GM21526 (cell line): Measurements from ENCODE around the gene SETBP1.

ENCODE experiments used
- ATAC-seq: cut with Tn5 transposase; IDR thresholded peaks from one replicate; pipeline ENCODE4 v1.9.1; 2021; ENCODE audit warnings: moderate library complexity; ENCODE audit not compliant: unreplicated experiment, low FRiP score

SETBP1 gene

DNA sequence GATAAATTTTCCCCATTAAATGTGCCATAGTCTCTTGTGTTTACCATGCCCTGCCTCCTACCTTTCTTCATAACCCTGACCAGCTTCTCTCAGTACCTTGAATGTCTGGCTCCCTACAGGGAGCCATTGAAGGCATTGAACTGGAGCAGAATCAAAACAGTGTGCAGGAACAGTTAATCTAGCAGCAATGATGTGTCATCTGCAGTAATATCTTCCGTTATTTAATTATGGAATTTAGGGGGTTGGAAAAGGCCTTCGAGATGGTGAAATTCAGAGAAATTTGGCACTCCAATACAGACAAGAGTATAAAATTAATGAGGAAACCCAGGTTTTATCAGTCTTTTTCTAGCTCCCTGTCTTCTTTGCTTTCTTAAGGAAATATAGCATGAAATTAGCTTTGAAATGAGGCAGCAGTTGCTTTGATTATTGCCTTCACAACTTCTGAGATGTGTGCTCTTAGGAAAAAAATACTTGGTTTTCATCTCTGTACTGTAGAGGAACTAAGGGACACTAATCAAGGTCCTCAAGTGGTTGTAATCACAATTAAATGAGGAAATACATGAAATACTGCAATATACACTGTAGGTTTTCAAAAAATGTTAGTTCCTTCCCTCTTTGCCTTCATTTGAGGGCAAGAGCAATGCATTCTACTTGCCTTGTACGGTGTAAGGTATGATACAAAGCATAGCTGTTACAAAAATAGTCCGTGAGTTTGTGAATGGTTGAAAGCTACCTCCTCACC is 369.1 kb downstream of the SETBP1 start:
- ATAC-seq = no peak

GRCh38 chr18:45050712-45051601 is 370.3 kb downstream of the SETBP1 start:
- ATAC-seq = no peak

DNA sequence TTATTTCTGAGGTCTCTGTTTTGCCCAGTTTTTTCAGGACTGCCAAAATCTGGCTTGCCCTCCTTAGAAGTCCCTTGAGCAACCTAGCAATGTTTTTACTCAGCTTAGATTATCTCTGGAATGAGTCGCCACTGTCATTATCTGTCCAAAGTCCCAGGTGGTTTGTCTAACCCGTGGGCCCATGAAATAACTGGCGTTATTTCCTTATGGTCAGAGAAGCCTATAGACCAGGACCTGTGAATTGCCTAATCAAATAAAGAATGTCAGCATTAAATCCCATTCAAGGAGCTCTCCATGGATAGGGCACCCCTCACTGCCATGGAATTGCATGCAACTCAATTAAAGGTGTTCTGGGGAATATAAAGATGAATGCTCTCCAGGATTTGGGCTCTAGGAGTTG is 373.9 kb downstream of the SETBP1 start:
- no peak for ATAC-seq

DNA sequence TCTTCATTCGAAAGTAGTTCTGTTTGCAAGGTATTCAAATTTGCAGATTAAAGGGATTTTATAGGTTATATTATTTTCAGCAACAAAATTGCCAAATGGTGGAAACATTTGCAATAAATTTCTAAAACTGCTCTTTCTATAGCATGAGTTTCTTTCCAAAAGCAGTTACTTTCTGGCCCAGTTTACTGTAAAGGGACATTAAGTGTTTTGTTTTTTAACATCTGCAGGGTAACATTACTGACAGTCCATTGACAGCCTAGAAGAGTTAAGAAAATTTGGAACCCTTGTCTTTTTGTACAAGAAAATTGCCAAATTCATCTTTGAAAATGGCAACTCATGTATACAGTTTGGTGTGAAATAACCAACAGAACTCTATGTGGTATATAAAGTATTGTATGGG is 375.1 kb downstream of the SETBP1 start:
- no peak for ATAC-seq

GRCh38 chr18:45056926-45057325 is 376.2 kb downstream of the SETBP1 start:
- no peak for ATAC-seq

GRCh38 chr18:45057955-45058600 is 377.4 kb downstream of the SETBP1 start:
- no peak for ATAC-seq

DNA sequence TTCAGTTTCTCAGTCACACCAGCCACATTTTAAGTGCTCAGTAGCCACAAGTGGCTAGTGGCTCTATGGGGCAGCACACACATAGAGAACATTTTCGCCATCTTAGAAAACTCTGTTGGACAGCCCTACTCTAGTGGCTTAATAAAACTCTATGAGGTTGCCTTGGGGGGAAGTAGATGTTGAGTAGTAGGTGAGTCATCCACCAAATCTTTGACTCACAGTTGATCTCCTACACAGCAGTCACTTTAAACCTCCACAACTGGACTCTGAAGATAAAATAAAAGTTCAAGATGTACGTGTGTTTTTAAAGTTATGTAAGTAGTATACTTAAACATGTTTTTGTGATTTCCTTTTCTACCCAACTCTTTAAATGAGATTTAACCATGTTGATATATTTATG is 379.0 kb downstream of the SETBP1 start:
- no peak for ATAC-seq

DNA sequence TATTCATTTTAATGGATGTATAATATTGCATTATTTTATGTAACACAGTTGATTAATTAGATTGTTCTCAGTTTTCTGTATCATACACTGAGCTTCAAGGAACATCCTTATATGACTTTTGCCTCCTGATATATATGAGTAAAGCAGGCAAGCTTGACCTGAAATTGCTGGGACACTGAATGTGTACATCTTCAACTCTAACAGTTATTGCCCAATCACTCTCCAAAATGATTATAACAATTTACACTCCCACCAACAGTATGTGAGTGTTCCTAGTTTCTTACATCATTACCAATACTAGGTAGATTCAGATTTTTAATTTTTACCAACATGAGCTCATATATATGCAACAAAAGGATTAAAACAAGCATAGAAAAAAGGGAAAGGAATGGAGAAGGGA is 379.4 kb downstream of the SETBP1 start:
- ATAC-seq = no peak

- no peak for ATAC-seq
Observed at GRCh38 chr18:45061359-45061758, 380.7 kb downstream of the SETBP1 start.

GRCh38 chr18:45063246-45064038 is 382.8 kb downstream of the SETBP1 start:
- ATAC-seq = no peak

DNA sequence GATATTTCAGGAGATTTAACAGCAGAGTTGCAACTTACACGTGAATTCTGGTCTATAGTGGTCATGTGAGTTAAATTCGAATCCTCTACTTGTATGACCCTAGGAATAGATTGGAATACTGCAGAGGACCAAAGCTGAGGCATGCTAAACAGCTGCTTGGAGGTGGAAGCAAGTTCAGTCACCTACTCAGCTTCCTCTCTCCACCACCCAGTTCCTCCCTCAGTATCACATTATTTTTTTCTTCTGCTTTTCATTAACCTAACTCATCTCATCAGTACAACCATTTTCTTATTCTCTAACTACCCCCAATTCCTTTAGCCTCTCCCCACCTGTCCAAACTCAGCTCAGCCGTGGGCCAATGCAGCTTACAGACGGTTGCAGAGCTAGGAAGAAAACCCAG is 385.5 kb downstream of the SETBP1 start:
- ATAC-seq = no peak

DNA sequence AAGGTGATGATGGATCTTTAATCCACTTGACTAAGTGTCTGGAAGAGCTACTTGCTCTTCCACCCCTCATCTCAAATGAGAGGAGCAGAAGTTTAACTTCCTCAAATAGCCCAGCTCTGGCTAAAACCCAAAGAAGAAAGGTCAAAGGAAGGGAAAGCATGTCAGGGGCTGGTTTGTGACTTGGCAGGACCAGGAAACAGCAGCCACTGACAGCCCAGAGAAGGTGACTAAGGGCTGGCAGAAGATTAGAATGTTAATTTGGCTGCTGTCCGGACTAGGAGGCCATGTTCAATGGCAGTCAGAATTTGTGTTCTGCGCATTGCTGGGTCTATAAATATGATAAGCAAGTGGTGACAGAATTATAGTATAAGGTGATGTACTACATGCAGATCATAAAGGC is 386.2 kb downstream of the SETBP1 start:
- ATAC-seq = no peak

DNA sequence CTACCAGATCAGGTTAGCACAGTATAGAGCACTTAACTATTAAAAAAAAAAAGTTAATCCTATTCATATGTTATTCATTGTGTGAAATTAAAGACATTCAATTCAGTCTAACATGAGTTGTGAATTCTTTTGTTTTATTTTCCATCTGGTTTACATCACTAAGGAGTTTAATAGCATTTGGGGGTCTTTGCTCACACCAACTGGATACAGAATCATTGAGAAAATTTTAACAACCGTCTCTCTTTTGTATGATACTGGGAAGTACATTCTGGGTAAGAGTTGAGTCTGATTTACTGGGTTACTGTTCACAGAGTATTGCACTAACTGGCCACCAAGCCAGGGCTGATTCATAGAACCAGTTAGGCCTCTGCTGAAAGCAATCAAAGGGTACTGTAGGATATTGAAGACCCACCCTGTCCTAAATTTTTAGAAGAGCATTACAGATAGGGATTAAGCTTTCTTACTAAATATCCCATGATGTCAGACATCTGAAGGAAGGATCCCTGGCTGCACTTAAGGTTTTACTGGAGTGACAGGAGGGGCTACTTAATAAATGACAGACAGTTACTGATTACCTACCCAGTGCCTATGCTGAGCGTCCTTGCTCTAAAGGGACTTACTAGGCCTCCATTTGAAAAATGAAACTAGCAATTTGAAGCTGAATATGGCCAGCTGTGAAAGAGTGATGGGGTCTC is 387.9 kb downstream of the SETBP1 start:
- no peak for ATAC-seq

DNA sequence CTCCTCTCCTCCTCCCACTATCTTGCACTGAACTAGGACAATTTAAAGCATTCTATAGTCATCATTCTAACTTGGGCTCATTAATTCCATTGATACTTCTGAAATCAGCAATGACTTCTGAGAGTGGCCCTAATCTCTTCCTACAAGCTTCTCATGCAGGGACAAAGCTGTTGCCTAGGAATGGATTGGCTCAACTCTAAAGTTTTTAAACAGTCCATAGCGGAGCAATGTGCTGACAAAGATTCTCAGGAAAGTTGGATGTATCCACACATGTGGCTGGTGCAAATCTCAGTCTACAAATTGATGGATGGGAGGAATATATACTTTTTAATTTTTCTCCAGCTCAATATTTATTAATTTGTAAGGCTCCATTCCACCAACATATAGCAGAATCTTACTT is 388.9 kb downstream of the SETBP1 start:
- no peak for ATAC-seq

DNA sequence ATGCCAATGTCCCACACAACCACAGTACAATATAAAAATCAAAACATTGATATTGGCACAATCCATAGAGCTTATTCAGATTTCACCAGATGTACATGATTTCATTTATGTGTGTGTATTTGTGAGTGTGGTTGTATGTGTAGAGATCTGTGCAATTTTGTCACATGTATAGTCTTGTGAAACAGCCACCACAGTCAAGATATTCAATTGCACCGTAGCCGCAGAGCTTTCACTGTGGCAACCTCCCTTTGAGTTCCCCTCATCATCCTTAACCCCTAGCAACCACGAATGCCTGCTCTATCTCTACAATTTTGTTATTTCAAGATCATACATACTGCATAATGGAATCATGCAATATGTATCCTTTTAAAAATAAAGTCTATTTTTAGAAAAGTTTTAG is 391.3 kb downstream of the SETBP1 start:
- ATAC-seq = no peak

DNA sequence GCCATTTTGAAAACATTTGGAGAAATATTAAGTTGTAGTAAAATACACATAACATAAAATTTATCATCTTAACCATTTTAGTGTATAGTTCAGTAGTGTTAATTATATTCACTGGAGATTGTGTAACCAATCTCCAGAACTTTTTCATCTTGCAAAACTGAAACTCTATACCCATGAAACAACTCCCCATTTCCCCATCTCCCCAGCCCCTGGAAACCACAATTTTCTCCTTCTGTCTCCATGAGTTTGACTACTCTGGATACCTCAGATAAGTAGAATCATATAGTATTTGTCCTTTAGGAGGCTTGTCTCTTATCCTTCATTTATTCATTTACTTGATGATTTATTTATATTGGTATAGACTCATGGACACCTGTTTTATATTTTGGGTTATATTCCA is 392.9 kb downstream of the SETBP1 start:
- no peak for ATAC-seq

- ATAC-seq = no peak
Observed at GRCh38 chr18:45081566-45082181, 401.0 kb downstream of the SETBP1 start.

DNA sequence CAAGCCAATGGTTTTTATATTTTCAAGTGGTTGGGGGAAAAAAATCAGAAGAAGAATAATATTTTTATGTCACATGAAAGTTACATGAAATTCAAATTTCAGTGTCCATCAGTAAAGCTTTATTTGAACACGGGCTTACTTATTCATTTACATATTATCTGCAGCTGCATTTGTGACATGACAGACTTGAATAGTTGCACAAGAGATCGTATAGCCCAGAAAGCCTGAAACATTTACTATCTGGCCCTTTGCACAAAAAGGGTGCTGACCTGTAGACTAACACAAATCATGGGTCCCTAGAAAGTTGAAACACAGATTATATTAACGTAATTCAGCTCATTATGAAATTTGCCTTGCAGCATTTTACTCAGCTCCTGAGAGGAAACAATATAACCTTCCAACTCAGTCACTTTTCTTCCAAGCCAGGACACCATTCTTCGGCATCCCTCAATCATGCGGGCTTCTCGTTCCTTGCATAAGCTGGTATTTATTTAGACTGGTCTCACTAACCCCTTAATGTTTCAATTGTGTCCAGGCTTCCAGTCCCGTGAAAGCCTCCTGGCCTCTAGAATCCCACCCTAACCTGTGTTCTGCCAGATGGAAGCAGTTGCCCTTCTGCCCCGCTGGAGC is 402.7 kb downstream of the SETBP1 start:
- ATAC-seq = no peak

DNA sequence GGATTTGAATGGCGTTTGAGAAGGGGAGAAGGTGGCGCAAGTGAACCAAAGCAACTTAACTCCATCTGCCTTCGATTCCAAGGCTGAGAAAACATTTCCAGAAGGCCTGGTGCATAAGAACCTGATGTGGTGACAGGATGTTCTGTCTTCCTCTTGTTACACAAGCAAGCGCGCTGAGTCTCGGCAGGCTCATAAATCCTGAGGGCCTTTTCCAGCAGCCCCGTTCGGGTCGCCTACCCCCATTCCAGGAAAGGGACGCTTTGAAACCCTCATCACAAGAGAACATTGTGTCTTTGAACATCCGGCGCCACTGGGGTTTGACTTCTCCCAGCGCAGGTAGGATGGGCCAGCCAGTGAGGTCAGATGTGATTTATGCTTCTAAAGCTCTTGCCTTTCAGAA is 403.5 kb downstream of the SETBP1 start:
- ATAC-seq = no peak
